OCI-LY1 (cell line): ENCODE data around the gene MYLK2.
A peak's percentile ranks its signal among the peaks of the same experiment; 100 is the strongest.

ENCODE experiments used
- H2AFZ ChIP-seq: fragments of 200-600 bp; sonication (generic), shearing (Covaris generic); 2 replicates; pipeline ENCODE4 v1.6.0; 2014; ENCODE audit warnings: antibody characterized with exemption, mild to moderate bottlenecking, low read length
- H3F3A ChIP-seq: fragments of 200-600 bp; sonication (generic), shearing (Covaris generic); 2 replicates; pipeline ENCODE4 v1.6.0; 2014; ENCODE audit warnings: mild to moderate bottlenecking, antibody characterized with exemption, low read length, moderate library complexity; ENCODE audit not compliant: insufficient read depth
- H3K27ac ChIP-seq: fragments of 200-600 bp; sonication (generic); 2 replicates; pipeline ENCODE4 v1.5.1; 2014; ENCODE audit warnings: low read length, mixed run types, mild to moderate bottlenecking, low read depth; ENCODE audit not compliant: poor library complexity, severe bottlenecking
- H3K27me3 ChIP-seq: fragments of 200-600 bp; sonication (generic); 2 replicates; pipeline ENCODE4 v1.6.0; 2014; ENCODE audit warnings: antibody characterized with exemption, mild to moderate bottlenecking, low read length, moderate library complexity; ENCODE audit not compliant: insufficient read depth
- H3K36me3 ChIP-seq: fragments of 200-600 bp; sonication (generic); 2 replicates; pipeline ENCODE4 v1.6.1; 2014; ENCODE audit warnings: mild to moderate bottlenecking, antibody characterized with exemption, low read length, moderate library complexity, mixed read lengths; ENCODE audit not compliant: insufficient read depth
- H3K4me1 ChIP-seq: fragments of 200-600 bp; sonication (generic); 2 replicates; pipeline ENCODE4 v1.5.1; 2014; ENCODE audit warnings: mild to moderate bottlenecking, low read length, moderate library complexity; ENCODE audit not compliant: insufficient read depth, severe bottlenecking
- H3K4me2 ChIP-seq: fragments of 200-600 bp; sonication (generic), shearing (Covaris generic); 2 replicates; pipeline ENCODE4 v1.6.1; 2014; ENCODE audit warnings: low read length
- H3K4me3 ChIP-seq: fragments of 200-600 bp; sonication (generic); 2 replicates; pipeline ENCODE4 v1.5.1; 2014; ENCODE audit warnings: low read length, low read depth, mild to moderate bottlenecking, mixed read lengths; ENCODE audit not compliant: poor library complexity, severe bottlenecking
- H3K79me2 ChIP-seq: fragments of 200-600 bp; shearing (Covaris generic); 2 replicates; pipeline ENCODE4 v1.6.1; 2016; ENCODE audit warnings: mixed run types, low read length, mixed read lengths; ENCODE audit not compliant: insufficient read depth
- H3K9ac ChIP-seq: fragments of 200-600 bp; sonication (generic), shearing (Covaris generic); 2 replicates; pipeline ENCODE4 v1.6.1; 2014; ENCODE audit warnings: mild to moderate bottlenecking, low read length, mixed read lengths
- H3K9me2 ChIP-seq: fragments of 200-600 bp; sonication (generic), shearing (Covaris generic); 2 replicates; pipeline ENCODE4 v1.6.1; 2014; ENCODE audit warnings: low read depth, mild to moderate bottlenecking, low read length, mixed read lengths
- H3K9me3 ChIP-seq: fragments of 200-600 bp; shearing (Covaris generic); 2 replicates; pipeline ENCODE4 v1.6.1; 2014; ENCODE audit warnings: low read length, mixed read lengths
- H4K20me1 ChIP-seq: fragments of 200-600 bp; sonication (generic), shearing (Covaris generic); 2 replicates; pipeline ENCODE4 v1.6.0; 2016; ENCODE audit warnings: mild to moderate bottlenecking, low read length; ENCODE audit not compliant: insufficient read depth
- EZH2 ChIP-seq: fragments of 200-600 bp; sonication (generic), shearing (Covaris generic); IDR thresholded peaks from 2 replicates; pipeline ENCODE4 v1.8.0; 2017; ENCODE audit warnings: borderline replicate concordance, mixed run types, mild to moderate bottlenecking, antibody characterized with exemption, low read length, moderate library complexity, mixed read lengths
- TF ChIP-seq, protein P1 (sequence below): fragments of 200-600 bp; sonication (generic), shearing (Covaris generic); IDR thresholded peaks from 2 replicates; pipeline ENCODE4 v1.5.1; 2017; ENCODE audit warnings: mild to moderate bottlenecking, antibody characterized with exemption, low read length, moderate library complexity, mixed read lengths

MYLK2 gene

DNA sequence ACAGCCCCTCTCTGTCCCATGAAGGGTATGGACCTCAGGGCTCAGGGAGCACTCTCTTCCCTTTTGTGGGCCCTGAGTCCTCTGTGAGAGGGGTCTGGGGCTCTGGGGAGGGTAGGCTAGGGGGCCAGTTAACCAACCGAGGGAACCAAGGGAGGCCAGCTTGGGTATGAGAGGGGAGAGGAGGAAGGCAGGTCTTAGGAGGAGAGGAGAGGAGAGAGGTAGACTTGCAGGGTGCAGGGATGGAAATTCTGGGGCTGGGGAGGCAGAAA, 50.5 kb downstream of the MYLK2 start:
- Histone ChIP-seq H3K9ac (no peak overlapping the region; the same call in 1 of the 2 replicates), H3K4me3 (peak overlapping the region; percentile 51), H4K20me1 (no peaks in the 10 kb centered on the region), H3F3A (no peaks in the 10 kb centered on the region), H3K79me2 (no peaks in the 10 kb centered on the region), H3K9me3 (no peaks in the 10 kb centered on the region), H3K27me3 (0 out of 2 replicates have a peak, but pooled peaks cover 11% of the 10 kb centered on the region), H2AFZ (no peak overlapping the region), H3K36me3 (no peaks in the 10 kb centered on the region), H3K4me2 (peak overlapping the region; percentile 60), H3K9me2 (no peaks in the 10 kb centered on the region), H3K27ac (no peak overlapping the region), H3K4me1 (peaks cover 11% of the 10 kb centered on the region)
- TF ChIP-seq, protein P1, sequence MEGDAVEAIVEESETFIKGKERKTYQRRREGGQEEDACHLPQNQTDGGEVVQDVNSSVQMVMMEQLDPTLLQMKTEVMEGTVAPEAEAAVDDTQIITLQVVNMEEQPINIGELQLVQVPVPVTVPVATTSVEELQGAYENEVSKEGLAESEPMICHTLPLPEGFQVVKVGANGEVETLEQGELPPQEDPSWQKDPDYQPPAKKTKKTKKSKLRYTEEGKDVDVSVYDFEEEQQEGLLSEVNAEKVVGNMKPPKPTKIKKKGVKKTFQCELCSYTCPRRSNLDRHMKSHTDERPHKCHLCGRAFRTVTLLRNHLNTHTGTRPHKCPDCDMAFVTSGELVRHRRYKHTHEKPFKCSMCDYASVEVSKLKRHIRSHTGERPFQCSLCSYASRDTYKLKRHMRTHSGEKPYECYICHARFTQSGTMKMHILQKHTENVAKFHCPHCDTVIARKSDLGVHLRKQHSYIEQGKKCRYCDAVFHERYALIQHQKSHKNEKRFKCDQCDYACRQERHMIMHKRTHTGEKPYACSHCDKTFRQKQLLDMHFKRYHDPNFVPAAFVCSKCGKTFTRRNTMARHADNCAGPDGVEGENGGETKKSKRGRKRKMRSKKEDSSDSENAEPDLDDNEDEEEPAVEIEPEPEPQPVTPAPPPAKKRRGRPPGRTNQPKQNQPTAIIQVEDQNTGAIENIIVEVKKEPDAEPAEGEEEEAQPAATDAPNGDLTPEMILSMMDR, result no peak
- TF ChIP-seq EZH2, result no peak

DNA sequence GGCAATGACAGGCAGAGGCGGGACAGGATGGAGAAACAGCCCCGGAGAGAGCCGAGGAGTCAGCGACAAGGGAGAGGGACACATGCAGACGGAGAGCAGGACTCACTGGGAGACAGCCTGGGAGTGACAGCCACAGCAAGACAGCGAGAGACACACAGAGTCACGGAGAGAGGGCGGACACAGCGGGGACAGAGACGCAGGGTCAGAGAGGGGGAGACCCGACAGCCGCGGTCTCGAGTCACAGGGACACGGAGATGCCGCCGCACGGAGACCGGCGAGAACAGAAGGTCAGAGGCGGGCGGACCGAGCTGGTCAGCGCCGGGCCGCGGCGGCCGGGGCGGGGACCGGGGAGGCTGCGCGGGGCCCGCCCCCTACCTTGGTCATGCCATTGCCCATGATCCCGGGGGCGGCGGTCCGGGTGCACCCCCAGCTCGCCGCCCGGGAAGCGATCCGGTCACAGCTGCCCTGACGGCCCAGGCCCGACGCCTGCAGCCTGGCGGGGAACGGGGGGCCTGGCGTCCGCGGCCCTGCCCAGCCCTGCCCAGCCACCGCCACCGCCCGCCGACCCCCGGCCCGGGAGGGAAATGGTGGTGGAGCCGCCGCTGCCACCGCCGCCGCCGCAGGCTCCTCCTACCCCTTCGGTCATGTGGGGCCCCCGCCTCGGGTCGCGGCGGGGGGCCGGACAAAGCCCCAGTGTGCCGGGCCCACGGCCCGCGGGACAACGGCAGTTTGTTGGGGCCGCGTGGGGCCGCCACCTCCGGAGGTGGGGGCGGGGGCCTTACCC, 51.0 kb downstream of the MYLK2 start, which contains the start of the genes DUSP15 and TTLL9:
Gene DUSP15 (minus strand): TSS at position 586 of the 784 bp plus-strand sequence. CDS start 190 bp downstream, at position 396.
Gene TTLL9 (plus strand): TSS at position 693 of the 784 bp plus-strand sequence. CDS start 493 bp downstream, outside the sequence.
- Histone ChIP-seq H3K36me3 (no peaks in the 10 kb centered on the region), H3K27me3 (0 out of 2 replicates have a peak, but pooled peaks cover 11% of the 10 kb centered on the region), H3K79me2 (no peaks in the 10 kb centered on the region), H3K9me2 (no peaks in the 10 kb centered on the region), H3F3A (no peaks in the 10 kb centered on the region), H3K9ac (no peak within 1 kb of the TSS; the same call in 1 of the 2 replicates), H3K9me3 (no peaks in the 10 kb centered on the region), H3K4me1 (peaks cover 11% of the 10 kb centered on the region), H4K20me1 (no peaks in the 10 kb centered on the region), H3K4me2 (peak within 1 kb of the TSS; percentile 60), H2AFZ (no peak within 1 kb of the TSS), H3K27ac (no peak within 1 kb of the TSS), H3K4me3 (peak within 1 kb of the TSS; percentile 51)
- no peak for TF ChIP-seq EZH2
- TF ChIP-seq, protein P1, result no peak

DNA sequence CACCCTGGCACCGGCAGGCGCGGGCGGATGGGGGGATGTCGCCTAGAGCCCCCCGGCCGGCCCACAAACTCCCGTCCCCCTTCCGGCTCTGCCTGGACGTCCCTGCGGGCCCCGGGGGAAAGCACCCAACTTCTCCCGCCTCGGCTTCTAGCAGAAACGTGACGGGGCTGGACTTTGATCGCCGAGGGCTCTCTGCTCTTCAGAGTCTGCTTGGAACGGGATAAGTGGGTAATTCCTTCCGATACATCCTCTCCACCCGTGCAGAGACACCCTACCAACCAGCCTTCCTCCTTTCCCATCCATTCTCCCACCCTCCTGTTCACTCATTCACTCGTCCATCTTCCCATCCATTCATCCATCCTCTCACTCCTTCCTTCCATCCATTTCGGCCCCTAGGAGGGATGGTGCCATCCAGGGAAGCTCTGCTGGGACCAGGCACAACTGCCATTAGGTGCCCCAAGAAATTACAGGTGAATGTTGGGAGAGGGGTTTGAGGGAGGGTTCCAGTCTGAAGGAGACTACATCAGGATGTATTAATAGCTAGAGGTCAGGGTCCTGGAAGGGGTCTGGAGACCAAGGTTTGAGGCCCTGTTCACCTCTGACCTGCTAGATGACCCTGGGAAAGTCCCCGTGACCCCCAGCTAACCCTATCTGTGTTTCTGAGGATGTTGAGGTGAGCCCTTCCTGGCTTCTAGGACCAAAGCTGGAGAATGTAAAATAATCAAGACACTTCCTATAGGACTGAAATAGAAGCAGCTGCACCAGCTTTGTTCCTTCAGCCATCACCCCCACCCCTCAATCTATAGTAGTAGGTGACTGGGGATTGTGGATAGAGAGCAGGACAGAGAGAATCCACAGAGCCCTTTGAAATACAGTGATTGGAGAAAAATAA, 51.8 kb downstream of the MYLK2 start:
- Histone ChIP-seq H3K4me3 (peak overlapping the region; percentile 51), H3K4me2 (peak overlapping the region; percentile 60)

More for the DNA sequence above, 51.8 kb downstream of the MYLK2 start:
- Histone ChIP-seq H3K4me1 (peaks cover 11% of the 10 kb centered on the region), H3K36me3 (no peaks in the 10 kb centered on the region), H3K79me2 (no peaks in the 10 kb centered on the region), H3K9ac (no peak overlapping the region; the same call in 1 of the 2 replicates), H4K20me1 (no peaks in the 10 kb centered on the region), H3F3A (no peaks in the 10 kb centered on the region), H3K9me2 (no peaks in the 10 kb centered on the region), H3K9me3 (no peaks in the 10 kb centered on the region), H3K27ac (no peak overlapping the region), H2AFZ (no peak overlapping the region), H3K27me3 (0 out of 2 replicates have a peak, but pooled peaks cover 11% of the 10 kb centered on the region)
- no peak for TF ChIP-seq EZH2
- TF ChIP-seq, protein P1, result no peak
